ENCODE measurements around the gene SLC13A3.

The SLC13A3 gene

DNA sequence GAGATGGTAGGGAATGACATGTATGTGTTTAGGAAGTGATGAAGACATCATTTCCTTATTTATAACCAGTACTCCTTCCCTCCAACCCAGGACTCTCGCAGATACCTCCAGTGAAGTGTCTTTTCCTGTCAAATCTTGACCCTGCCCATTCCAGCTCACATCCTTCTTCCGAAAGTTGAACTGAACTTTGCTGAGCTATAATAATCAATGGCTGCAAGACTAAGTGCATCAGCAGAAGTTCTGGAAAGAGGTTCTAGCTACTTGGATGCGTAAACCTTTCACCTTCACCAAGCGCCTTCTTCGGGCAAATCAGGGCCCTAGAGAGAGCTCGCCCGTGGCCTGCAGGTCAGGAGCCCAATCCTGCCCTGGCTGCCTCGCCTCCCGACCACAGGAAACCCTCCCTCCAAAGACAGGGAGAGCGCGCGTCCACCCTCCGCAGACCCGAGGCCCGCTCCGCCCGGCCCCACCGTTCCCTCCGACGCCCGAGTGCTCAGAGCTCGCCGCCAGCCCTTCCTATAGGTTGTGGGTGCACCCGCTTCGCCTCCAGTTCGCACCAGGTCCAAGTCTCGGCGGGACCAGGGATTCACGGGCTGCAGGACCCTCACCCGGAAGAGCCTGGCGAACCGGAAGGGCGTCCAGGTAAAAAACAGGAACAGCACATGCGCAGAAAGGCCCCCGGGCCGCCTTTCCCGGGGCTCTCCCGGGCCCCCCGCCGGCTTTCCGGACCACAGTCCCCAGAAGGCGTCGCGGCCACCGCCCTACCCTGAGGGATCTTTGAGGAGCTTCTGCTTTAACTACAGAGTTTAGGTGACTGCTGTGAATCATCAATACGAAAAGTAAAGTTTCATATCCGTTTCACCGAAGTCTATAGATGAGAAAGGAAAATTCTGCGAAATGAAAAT lies 138.1 kb downstream of the SLC13A3 start, which contains the start of gene ZNF334:
Gene ZNF334 (minus strand): TSS at position 617 of the 902 bp plus-strand sequence. CDS start 1,457 bp downstream, outside the sequence.
- Histone ChIP-seq H3K4me3 (ENCODE audit: low read depth, low read length) (peak within 1 kb of the TSS; percentile 75), H3K27ac (no peak within 1 kb of the TSS), H3K27me3 (replicated peaks) (no peaks in the 10 kb centered on the region), H3K36me3 (replicated peaks) (no peaks in the 10 kb centered on the region)
- in situ Hi-C loops (cut with HindIII; ENCODE audit: low pct_ligation_motif_present, low sequenced_read_pairs): no loop called here
- TF ChIP-seq, protein P1, sequence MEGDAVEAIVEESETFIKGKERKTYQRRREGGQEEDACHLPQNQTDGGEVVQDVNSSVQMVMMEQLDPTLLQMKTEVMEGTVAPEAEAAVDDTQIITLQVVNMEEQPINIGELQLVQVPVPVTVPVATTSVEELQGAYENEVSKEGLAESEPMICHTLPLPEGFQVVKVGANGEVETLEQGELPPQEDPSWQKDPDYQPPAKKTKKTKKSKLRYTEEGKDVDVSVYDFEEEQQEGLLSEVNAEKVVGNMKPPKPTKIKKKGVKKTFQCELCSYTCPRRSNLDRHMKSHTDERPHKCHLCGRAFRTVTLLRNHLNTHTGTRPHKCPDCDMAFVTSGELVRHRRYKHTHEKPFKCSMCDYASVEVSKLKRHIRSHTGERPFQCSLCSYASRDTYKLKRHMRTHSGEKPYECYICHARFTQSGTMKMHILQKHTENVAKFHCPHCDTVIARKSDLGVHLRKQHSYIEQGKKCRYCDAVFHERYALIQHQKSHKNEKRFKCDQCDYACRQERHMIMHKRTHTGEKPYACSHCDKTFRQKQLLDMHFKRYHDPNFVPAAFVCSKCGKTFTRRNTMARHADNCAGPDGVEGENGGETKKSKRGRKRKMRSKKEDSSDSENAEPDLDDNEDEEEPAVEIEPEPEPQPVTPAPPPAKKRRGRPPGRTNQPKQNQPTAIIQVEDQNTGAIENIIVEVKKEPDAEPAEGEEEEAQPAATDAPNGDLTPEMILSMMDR (IDR thresholded peaks at IDR 0.05; ENCODE audit: low read depth, low read length, missing control alignments): no peak
- peak; percentile 0 for DNase-seq

DNA sequence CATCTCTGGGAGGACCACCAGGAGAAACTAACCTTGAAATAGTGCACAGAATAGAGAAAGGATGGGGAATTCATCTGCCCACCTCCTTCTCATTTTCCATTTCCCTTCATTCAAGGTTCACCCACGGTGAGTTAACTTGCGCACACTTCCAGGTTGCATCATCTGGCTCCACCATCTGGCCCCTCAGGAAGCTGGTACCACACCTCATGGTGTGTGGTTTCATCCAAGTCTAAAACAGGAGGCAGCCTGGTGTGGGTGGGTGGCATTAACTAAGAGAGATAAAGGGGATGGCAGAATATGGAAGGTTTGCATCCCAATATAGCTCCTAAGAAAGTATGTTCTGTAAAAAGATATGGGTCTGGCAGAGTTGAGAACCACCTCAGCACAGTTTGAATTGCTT lies 141.7 kb downstream of the SLC13A3 start:
- TF ChIP-seq, protein P1 (IDR thresholded peaks at IDR 0.05; ENCODE audit: low read depth, low read length, missing control alignments): no peak
- no peaks in the 10 kb centered on the region for H3K36me3 ChIP-seq (replicated peaks)
- no peak overlapping the region for H3K4me3 ChIP-seq (ENCODE audit: low read depth, low read length)
- DNase-seq: no peak
- no peak overlapping the region for H3K27ac ChIP-seq
- in situ Hi-C loops (cut with HindIII; ENCODE audit: low pct_ligation_motif_present, low sequenced_read_pairs): no loop called here
- no peaks in the 10 kb centered on the region for H3K27me3 ChIP-seq (replicated peaks)
